SK-N-MC (cell line): Measurements from ENCODE around the gene FBLL1.

Source experiments
- EZH2 ChIP-seq: fragments of 200-600 bp; sonication (generic); IDR thresholded peaks from one replicate; pipeline ENCODE4 v1.6.1; 2017; ENCODE audit warnings: antibody characterized with exemption
- FOXP2 ChIP-seq: optimal IDR thresholded peaks from 2 replicates; pipeline ENCODE3; 2011; ENCODE audit warnings: mild to moderate bottlenecking, moderate library complexity; ENCODE audit not compliant: insufficient read depth; ENCODE audit errors: extremely low read length, control extremely low read depth
- POLR2AphosphoS5 ChIP-seq: IDR thresholded peaks from 2 replicates; pipeline ENCODE4 v1.6.1; 2012; ENCODE audit warnings: mild to moderate bottlenecking, low read depth, low read length, borderline replicate concordance

DNA sequence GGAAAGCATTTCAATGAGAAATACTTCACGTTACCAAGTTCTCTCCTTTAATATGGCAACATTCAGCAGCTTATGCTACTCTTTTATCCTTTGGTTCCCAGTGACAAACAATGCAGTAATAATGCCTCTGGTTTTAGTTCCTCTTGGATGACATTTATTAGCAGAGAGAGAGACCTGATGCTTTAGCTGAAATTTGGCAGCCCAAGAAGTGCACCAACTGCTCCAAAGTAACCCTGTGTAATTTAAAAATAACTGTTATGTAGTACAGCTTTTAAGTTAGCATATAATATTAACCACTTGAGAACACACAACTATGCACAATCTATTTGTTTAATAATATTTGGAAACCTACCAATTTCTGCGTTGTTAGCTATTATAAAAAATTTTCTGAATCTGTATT is 28.3 kb downstream of the FBLL1 start:
- TF ChIP-seq EZH2 (no peak), FOXP2 (no peak), POLR2AphosphoS5 (no peak)
